Effector memory CD4-positive, alpha-beta T cell (primary cell): ENCODE measurements around the gene FLVCR1.
"Not testable (repeated sequence)": the region's sequence is repeated elsewhere in the genome, so short reads cannot be mapped to it uniquely, and the experiment has no call there.

ENCODE experiments used
- DNase-seq, 3 donors: peaks; one replicate each; pipeline ENCODE4 v3.0.0-alpha.2; 2020
- H3K27ac ChIP-seq: 2 replicates; pipeline ENCODE4 v1.7.0; 2013; ENCODE audit warnings: mild to moderate bottlenecking, low read length, moderate library complexity; ENCODE audit not compliant: insufficient read depth, poor library complexity, severe bottlenecking
- H3K27me3 ChIP-seq: replicated peaks from 2 replicates; pipeline ENCODE4 v1.7.0; 2013; ENCODE audit warnings: mild to moderate bottlenecking, low read length; ENCODE audit not compliant: insufficient read depth, control insufficient read depth, poor library complexity, severe bottlenecking
- H3K36me3 ChIP-seq: 2 replicates; pipeline ENCODE4 v1.7.0; 2013; ENCODE audit warnings: mild to moderate bottlenecking, low read length, moderate library complexity; ENCODE audit not compliant: control insufficient read depth, insufficient read depth
- H3K4me1 ChIP-seq: 2 replicates; pipeline ENCODE4 v1.7.0; 2013; ENCODE audit warnings: low read length, mild to moderate bottlenecking; ENCODE audit not compliant: control insufficient read depth, insufficient read depth, poor library complexity, severe bottlenecking
- H3K4me3 ChIP-seq: 2 replicates; pipeline ENCODE4 v1.7.0; 2013; ENCODE audit warnings: low read length, low read depth, mild to moderate bottlenecking; ENCODE audit not compliant: insufficient read depth, poor library complexity, severe bottlenecking
- H3K9me3 ChIP-seq: 2 replicates; pipeline ENCODE4 v1.7.0; 2013; ENCODE audit warnings: mild to moderate bottlenecking, low read length, moderate library complexity; ENCODE audit not compliant: control insufficient read depth

Gene FLVCR1

DNA sequence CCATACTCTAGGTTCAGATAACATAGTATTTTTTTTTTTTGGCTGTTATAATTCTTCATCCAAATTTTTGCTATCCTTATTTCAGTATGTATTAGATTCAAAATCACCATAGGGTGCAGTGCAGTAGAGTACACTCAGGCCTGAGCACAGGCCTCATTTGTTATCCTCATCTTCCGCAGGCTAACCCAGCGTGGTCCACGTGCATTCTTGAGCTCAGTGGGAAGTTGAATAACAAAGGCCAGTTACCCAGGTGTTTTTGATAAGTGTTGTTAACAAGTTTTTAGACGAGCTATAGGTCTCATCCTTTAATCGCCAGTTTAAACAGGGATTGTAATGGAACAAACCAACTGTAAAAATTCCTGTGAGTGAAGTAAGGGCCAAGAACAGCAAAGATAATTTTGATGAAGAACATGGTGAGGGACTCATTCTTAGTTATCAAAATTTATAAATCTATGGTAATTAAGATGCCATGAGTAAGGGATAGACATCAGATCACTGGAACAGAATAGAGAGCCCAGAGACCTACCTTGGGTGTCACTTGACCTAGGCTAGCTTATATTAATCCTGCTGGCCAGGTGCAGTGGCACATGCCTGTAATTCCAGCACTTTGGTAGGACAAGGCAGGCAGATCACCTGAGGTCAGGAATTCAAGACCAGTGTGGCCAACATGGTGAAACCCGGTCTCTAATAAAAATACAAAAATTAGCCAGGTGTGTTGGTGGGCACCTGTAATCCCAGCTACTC is 22.0 kb downstream of the FLVCR1 start:
- Histone ChIP-seq H3K27me3 (no peaks in the 10 kb centered on the region), H3K9me3 (no peaks in the 10 kb centered on the region), H3K4me3 (no peak overlapping the region), H3K36me3 (peaks cover 13% of the 10 kb centered on the region), H3K4me1 (no peaks in the 10 kb centered on the region), H3K27ac (no peak overlapping the region)
- DNase-seq = no peak

DNA sequence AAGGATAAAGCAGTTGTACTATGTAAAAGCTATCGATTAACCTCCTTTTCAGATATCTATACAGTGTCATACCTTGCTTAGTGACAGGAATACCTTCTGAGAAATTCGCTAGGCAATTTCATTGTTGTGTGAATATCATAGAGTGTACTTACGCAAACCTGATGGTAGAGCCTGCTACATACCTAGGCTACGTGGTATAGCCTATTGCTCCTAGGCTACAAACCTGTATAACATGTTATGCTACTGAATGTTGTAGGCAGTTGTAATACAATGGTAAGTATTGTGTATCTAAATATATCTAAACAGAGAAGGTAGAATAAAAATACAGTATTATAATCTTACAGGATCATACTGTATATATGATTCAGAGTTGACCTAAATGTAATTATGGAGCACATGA is 26.5 kb downstream of the FLVCR1 start:
- no peak overlapping the region for H3K4me3 ChIP-seq
- no peaks in the 10 kb centered on the region for H3K9me3 ChIP-seq
- no peak for DNase-seq
- no peak overlapping the region for H3K27ac ChIP-seq
- H3K27me3 ChIP-seq = no peaks in the 10 kb centered on the region
- peaks cover 25% of the 10 kb centered on the region for H3K36me3 ChIP-seq
- H3K4me1 ChIP-seq = no peaks in the 10 kb centered on the region

DNA sequence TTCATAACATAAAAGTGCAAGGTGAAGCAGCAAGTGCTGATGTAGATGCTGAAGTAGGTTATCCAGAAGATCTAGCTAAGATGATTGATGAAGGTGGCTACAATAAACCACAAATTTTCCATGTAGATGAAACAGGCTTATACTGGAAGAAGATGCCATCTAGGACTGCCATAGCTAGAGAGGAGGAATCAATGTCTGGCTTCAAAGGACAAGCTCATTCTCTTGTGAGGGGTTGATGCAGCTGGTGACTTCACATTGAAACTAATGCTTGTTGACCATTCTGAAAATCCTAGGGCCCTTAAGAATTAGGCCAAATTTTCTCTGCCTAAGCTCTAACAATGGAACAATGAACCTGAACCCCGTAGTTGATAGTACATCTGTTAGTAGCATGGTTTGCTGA is 34.0 kb downstream of the FLVCR1 start:
- no peaks in the 10 kb centered on the region for H3K27me3 ChIP-seq
- no peak overlapping the region for H3K27ac ChIP-seq
- peaks cover 40% of the 10 kb centered on the region for H3K36me3 ChIP-seq
- H3K4me3 ChIP-seq = no peak overlapping the region
- no peaks in the 10 kb centered on the region for H3K4me1 ChIP-seq
- H3K9me3 ChIP-seq = no peaks in the 10 kb centered on the region
- DNase-seq = no peak

DNA sequence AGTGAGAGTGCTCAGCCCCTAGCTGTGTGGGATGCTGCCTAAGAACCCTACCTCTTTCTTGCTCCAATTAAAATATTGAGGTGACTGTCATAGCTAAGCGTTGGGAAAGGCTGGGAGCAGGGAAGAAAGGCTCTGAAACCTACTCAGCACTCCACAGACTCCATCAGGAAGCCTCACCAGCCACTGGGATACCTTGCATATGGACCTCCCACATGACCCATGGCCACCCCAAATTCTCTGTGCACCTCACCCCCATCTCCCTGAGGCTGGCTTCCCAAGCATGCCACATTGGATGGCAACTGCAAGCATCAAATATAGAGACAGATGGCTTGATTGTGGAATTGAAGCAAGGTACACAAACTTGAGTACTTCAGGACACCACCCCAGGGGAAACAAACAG is 41.8 kb downstream of the FLVCR1 start:
- no peak overlapping the region for H3K27ac ChIP-seq
- no peaks in the 10 kb centered on the region for H3K4me1 ChIP-seq
- no peaks in the 10 kb centered on the region for H3K27me3 ChIP-seq
- no peak for DNase-seq
- peaks cover 20% of the 10 kb centered on the region for H3K36me3 ChIP-seq
- no peak overlapping the region for H3K4me3 ChIP-seq
- H3K9me3 ChIP-seq = peaks cover 5% of the 10 kb centered on the region

DNA sequence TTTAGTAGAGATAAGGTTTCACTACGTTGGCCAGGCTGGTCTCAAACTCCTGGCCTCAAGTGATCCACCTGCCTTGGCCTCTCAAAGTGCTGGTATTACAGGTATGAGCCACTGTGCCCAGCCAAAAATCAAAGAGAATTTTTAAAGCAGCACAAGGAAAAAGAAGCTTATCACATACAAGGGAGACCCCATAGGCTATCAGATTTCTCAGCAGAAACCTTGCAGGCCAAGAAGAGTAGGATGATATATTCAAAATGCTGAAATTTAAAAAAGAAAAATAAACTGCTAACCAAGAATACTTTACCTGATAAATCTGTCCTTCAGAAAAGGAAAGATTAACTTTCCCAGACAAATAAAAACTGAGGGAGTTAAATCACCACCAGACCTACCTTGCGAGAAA is 43.2 kb downstream of the FLVCR1 start:
- Histone ChIP-seq H3K36me3 (peaks cover 6% of the 10 kb centered on the region), H3K4me1 (no peaks in the 10 kb centered on the region), H3K9me3 (peaks cover 5% of the 10 kb centered on the region), H3K27ac (no peak overlapping the region), H3K27me3 (no peaks in the 10 kb centered on the region), H3K4me3 (no peak overlapping the region)
- no peak for DNase-seq

DNA sequence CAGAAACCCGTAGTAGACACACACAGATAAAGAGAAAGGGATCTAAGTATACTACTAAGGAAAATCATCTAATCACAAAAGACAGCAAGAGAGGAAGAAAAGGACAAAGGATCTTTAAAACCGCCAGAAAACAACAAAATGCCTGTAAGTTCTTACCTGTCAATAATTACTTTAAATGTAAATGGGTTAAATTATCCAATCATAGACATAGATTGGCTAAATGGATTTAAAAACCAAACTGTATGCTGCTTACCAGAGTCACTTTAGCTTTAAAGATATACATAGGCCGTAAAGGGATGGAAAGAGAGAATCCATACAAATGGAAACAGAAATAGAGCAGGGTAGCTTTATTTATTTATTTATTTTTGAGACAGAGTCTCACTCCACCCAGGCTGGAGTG is 44.0 kb downstream of the FLVCR1 start:
- DNase-seq = no peak
- no peaks in the 10 kb centered on the region for H3K27me3 ChIP-seq
- no peak overlapping the region for H3K27ac ChIP-seq
- no peaks in the 10 kb centered on the region for H3K4me1 ChIP-seq
- H3K4me3 ChIP-seq = no peak overlapping the region
- peaks cover 5% of the 10 kb centered on the region for H3K36me3 ChIP-seq
- peaks cover 5% of the 10 kb centered on the region for H3K9me3 ChIP-seq

DNA sequence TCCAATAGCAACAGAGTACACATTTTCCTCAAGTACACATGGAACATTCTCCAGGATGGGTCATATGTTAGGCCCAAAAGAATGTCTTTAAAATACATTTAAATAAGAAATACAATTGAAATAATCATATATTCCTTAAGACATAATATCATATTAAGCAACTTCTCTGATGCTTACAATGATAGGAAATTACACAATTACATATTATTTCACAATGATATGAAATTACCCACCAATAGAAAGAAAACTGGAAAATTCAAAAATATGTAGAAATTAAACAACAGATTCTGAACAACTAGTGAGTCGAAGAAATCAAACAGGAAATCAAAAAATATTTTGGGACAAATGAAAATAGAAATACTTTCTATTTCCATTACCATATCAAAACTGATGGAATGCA is 45.6 kb downstream of the FLVCR1 start:
- Histone ChIP-seq H3K4me1 (no peaks in the 10 kb centered on the region), H3K27ac (no peak overlapping the region), H3K9me3 (peaks cover 5% of the 10 kb centered on the region), H3K4me3 (no peak overlapping the region), H3K27me3 (no peaks in the 10 kb centered on the region), H3K36me3 (no peaks in the 10 kb centered on the region)
- no peak for DNase-seq

DNA sequence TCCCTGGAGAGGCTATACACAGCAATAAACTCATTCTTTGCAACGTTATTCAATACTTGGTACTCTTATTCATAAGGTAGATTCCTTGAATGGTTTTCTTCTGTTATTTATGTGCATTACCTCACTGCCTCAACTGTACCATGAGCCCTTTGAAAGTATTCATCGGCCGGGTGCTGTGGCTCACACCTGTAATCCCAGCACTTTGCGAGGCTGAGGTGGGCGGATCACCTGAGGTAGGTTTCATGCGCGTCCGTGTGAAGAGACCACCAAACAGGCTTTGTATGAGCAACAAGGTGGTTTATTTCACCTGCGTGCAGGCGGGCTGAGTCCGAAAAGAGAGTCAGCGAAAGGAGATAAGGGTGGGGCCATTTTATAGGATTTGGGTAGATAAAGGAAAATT is 50.0 kb downstream of the FLVCR1 start:
- DNase-seq, H3K36me3 ChIP-seq, H3K27me3 ChIP-seq, H3K9me3 ChIP-seq, H3K27ac ChIP-seq, H3K4me1 ChIP-seq, H3K4me3 ChIP-seq: not testable (repeated sequence)

DNA sequence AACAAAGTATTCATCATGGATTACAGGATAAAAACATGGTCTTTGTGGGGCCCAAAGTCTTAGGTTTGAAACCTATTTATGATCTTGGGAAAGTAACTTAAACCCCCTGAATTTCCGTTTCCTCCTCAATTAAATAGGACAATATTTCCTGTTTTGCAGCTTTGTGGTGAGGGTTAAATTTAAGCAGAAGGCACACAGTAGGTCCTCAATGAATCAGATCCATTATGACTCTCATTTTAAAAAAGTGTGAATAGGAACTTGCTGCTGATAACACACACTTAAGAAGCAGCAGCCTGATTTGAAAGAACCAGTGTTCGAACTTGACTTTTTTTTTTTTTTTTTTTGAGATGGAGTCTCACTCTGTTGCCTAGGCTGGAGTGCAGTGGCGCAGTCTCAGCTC is 50.9 kb downstream of the FLVCR1 start:
- Histone ChIP-seq H3K4me3 (no peak overlapping the region), H3K36me3 (no peaks in the 10 kb centered on the region), H3K4me1 (no peaks in the 10 kb centered on the region), H3K27ac (no peak overlapping the region), H3K9me3 (no peaks in the 10 kb centered on the region), H3K27me3 (no peaks in the 10 kb centered on the region)
- DNase-seq = no peak

DNA sequence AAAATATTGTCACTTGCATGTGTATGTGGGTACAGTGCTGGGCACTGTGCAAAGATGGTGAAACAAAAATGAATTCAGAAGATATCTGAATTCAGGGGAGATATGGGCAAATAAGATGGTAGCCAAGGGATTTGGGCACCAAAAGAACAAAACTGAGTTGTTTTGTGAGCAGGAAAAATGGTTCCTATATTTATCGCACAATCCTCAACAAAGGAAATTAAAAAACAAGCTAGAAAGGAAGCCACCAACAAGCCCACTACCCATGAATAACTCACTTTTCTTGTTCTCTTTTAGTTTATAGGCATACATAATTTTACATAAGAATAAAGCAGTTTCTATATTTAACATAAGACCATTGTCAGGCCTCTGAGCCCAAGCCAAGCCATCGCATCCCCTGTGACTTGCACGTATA is 51.6 kb downstream of the FLVCR1 start:
- Histone ChIP-seq H3K36me3 (no peaks in the 10 kb centered on the region), H3K4me3 (no peak overlapping the region)

More for the DNA sequence above, 51.6 kb downstream of the FLVCR1 start:
- Histone ChIP-seq H3K4me1 (no peaks in the 10 kb centered on the region), H3K9me3 (no peaks in the 10 kb centered on the region), H3K27ac (no peak overlapping the region), H3K27me3 (no peaks in the 10 kb centered on the region)
- no peak for DNase-seq
